Measurements from ENCODE around the gene GRIP2.

GRIP2 gene

DNA sequence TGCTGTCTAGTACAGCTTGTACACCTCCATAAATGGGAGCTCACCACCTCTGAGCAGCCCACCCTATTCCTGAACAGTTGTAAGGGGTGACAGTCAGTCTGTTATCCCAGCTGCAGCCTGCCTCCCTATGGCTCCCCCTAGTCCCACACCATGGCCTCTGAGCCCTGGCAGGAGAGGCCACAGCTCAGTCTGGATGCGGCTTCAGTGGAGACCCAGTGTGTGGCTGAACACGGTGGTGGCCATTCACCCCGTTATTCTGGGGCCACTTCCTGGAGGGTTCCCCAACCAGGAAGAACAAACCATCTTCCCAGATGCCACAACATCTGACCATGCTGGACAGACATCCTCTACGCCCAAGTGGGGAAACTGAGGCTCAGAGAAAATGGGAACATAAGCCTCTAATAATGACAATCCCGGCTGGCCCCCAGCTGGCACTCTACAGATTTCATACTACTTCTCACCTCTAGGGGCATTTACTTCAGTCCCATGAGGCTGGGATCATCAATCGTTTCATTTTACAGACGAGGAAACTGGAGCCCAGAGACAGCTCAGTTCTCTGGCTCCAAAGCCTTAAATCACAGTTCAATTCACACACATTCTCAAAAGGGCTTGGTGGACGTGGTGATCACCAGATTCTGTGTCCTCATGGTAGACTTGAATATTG lies 9.2 kb upstream of the GRIP2 start:
- H3K4me3 ChIP-seq (ENCODE audit: low read depth, low read length) = no peak overlapping the region
- H3K4me1 ChIP-seq (ENCODE audit: control insufficient read depth, insufficient read depth, low read length) = no peaks in the 10 kb centered on the region
- no peak overlapping the region for H3K27ac ChIP-seq (ENCODE audit: extremely low read depth, low read depth, low read length)
- H3K9me3 ChIP-seq (ENCODE audit: control insufficient read depth, insufficient read depth, low read depth, low read length) = no peaks in the 10 kb centered on the region
- POLR2A ChIA-PET = no interaction called here
- CTCF ChIA-PET = interaction anchor here (0.7 to 5.2 kb wide), 14 partner anchors 10 to 346 kb away, joined by 3 to 34 read pairs (median 4); partner anchors contain the start of gene CCDC174
- no peaks in the 10 kb centered on the region for H3K36me3 ChIP-seq (ENCODE audit: control insufficient read depth in 2 of 2, insufficient read depth in 1 of 2, low read length in 2 of 2)
- no peak for TF ChIP-seq GLIS1 (tag by site-specific recombination; IDR thresholded peaks at IDR 0.05)
- no peak for TF ChIP-seq ZNF324 (tag by site-specific recombination; IDR thresholded peaks at IDR 0.05)
- no peak for TF ChIP-seq INSM2 (tag by site-specific recombination; IDR thresholded peaks at IDR 0.05)
- TF ChIP-seq ZNF791 (tag by site-specific recombination; IDR thresholded peaks at IDR 0.05) = no peak
- TF ChIP-seq YY1 (tag by site-specific recombination; IDR thresholded peaks at IDR 0.05) = no peak
- peak; percentile 41 for TF ChIP-seq ZNF335 (tag by site-specific recombination; conservative IDR thresholded peaks at IDR 0.05)
- no peak for TF ChIP-seq ZBTB21 (tag by site-specific recombination; IDR thresholded peaks at IDR 0.05)
- TF ChIP-seq BCL6B (tag by site-specific recombination; IDR thresholded peaks at IDR 0.05) = no peak
- no peak for TF ChIP-seq ZNF837 (tag by site-specific recombination; IDR thresholded peaks at IDR 0.05)
- no peak for TF ChIP-seq HIC1 (tag by site-specific recombination; IDR thresholded peaks at IDR 0.05)
- no peak for TF ChIP-seq ZNF747 (tag by site-specific recombination; IDR thresholded peaks at IDR 0.05)
- TF ChIP-seq ZNF629 (tag by site-specific recombination; IDR thresholded peaks at IDR 0.05) = no peak
- TF ChIP-seq, protein P1, sequence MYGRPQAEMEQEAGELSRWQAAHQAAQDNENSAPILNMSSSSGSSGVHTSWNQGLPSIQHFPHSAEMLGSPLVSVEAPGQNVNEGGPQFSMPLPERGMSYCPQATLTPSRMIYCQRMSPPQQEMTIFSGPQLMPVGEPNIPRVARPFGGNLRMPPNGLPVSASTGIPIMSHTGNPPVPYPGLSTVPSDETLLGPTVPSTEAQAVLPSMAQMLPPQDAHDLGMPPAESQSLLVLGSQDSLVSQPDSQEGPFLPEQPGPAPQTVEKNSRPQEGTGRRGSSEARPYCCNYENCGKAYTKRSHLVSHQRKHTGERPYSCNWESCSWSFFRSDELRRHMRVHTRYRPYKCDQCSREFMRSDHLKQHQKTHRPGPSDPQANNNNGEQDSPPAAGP (tag by site-specific recombination; IDR thresholded peaks at IDR 0.05) = no peak
- no peak for TF ChIP-seq ZNF701 (tag by site-specific recombination; IDR thresholded peaks at IDR 0.05)
- TF ChIP-seq ATF2 (tag by site-specific recombination; IDR thresholded peaks at IDR 0.05; ENCODE audit: low read depth) = no peak
- no peak for TF ChIP-seq ZNF223 (tag by site-specific recombination; IDR thresholded peaks at IDR 0.05)
- TF ChIP-seq ZNF660 (tag by site-specific recombination; IDR thresholded peaks at IDR 0.05) = 0 out of 2 replicates have a peak, but pooled peaks have one; percentile 18
- TF ChIP-seq MYNN (tag by site-specific recombination; IDR thresholded peaks at IDR 0.05; ENCODE audit: borderline replicate concordance) = no peak
- peak; percentile 74 for TF ChIP-seq ZBTB17 (tag by site-specific recombination; IDR thresholded peaks at IDR 0.05)
- no peak for TF ChIP-seq ZNF610 (tag by site-specific recombination; IDR thresholded peaks at IDR 0.05; ENCODE audit: borderline replicate concordance)
- TF ChIP-seq ZNF510 (tag by site-specific recombination; IDR thresholded peaks at IDR 0.05; ENCODE audit: insufficient replicate concordance) = no peak
- TF ChIP-seq HOXD13 (CRISPR knock-in tag; IDR thresholded peaks at IDR 0.05; ENCODE audit: borderline replicate concordance) = no peak
- TF ChIP-seq, protein P2, sequence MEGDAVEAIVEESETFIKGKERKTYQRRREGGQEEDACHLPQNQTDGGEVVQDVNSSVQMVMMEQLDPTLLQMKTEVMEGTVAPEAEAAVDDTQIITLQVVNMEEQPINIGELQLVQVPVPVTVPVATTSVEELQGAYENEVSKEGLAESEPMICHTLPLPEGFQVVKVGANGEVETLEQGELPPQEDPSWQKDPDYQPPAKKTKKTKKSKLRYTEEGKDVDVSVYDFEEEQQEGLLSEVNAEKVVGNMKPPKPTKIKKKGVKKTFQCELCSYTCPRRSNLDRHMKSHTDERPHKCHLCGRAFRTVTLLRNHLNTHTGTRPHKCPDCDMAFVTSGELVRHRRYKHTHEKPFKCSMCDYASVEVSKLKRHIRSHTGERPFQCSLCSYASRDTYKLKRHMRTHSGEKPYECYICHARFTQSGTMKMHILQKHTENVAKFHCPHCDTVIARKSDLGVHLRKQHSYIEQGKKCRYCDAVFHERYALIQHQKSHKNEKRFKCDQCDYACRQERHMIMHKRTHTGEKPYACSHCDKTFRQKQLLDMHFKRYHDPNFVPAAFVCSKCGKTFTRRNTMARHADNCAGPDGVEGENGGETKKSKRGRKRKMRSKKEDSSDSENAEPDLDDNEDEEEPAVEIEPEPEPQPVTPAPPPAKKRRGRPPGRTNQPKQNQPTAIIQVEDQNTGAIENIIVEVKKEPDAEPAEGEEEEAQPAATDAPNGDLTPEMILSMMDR (tag by site-specific recombination; IDR thresholded peaks at IDR 0.05) = 0 out of 2 replicates have a peak, but pooled peaks have one; percentile 20
- TF ChIP-seq KLF1 (tag by site-specific recombination; IDR thresholded peaks at IDR 0.05) = no peak
- TF ChIP-seq GLIS2 (tag by site-specific recombination; IDR thresholded peaks at IDR 0.05) = no peak
- no peak for TF ChIP-seq ZNF354C (tag by site-specific recombination; IDR thresholded peaks at IDR 0.05; ENCODE audit: borderline replicate concordance, low read depth)
- TF ChIP-seq MZF1 (tag by site-specific recombination; IDR thresholded peaks at IDR 0.05; ENCODE audit: borderline replicate concordance) = no peak
